Measurements from ENCODE around the gene LGR4.
A peak's percentile ranks its signal among the peaks of the same experiment; 100 is the strongest.

Gene LGR4

GRCh38 chr11:27487706-27488105, 15.1 kb upstream of the LGR4 start:
- DNase-seq: no peak

GRCh38 chr11:27485930-27486773, 13.6 kb upstream of the LGR4 start:
- DNase-seq: peak in 4 of 56 donors; percentile 2 to 68 (median 30)

- DNase-seq: no peak
Observed at GRCh38 chr11:27482793-27483192, 10.2 kb upstream of the LGR4 start.

- DNase-seq: no peak
Observed at GRCh38 chr11:27481992-27482391, 9.4 kb upstream of the LGR4 start.

- no peak for DNase-seq
Observed at GRCh38 chr11:27477831-27478230, 5.2 kb upstream of the LGR4 start.

- no peak for DNase-seq
Observed at GRCh38 chr11:27477243-27477642, 4.7 kb upstream of the LGR4 start.

GRCh38 chr11:27475622-27476021, 3.0 kb upstream of the LGR4 start:
- DNase-seq: no peak

- DNase-seq: peak in 1 of 56 donors; percentile 42
Observed at GRCh38 chr11:27473017-27473406, 422 bp upstream of the LGR4 start.

GRCh38 chr11:27471589-27472397, 797 bp downstream of the LGR4 start:
- DNase-seq: peak in 35 of 56 donors; percentile 10 to 56 (median 39)

GRCh38 chr11:27470826-27471588, 1.6 kb downstream of the LGR4 start:
- peak in 1 of 56 donors; percentile 40 for DNase-seq

- DNase-seq: no peak
Observed at GRCh38 chr11:27470166-27470565, 2.4 kb downstream of the LGR4 start.

- no peak for DNase-seq
Observed at GRCh38 chr11:27468995-27469695, 3.4 kb downstream of the LGR4 start.

- no peak for DNase-seq
Observed at GRCh38 chr11:27468209-27468994, 4.2 kb downstream of the LGR4 start.

- no peak for DNase-seq
Observed at GRCh38 chr11:27467181-27467913, 5.2 kb downstream of the LGR4 start.

GRCh38 chr11:27466363-27466762, 6.2 kb downstream of the LGR4 start:
- DNase-seq: no peak

- no peak for DNase-seq
Observed at GRCh38 chr11:27465629-27466028, 7.0 kb downstream of the LGR4 start.

GRCh38 chr11:27464909-27465308, 7.7 kb downstream of the LGR4 start:
- no peak for DNase-seq

- DNase-seq: no peak
Observed at GRCh38 chr11:27464289-27464696, 8.3 kb downstream of the LGR4 start.

GRCh38 chr11:27462543-27462942, 10.0 kb downstream of the LGR4 start:
- no peak for DNase-seq
